OCI-LY1 (cell line): ENCODE measurements around the gene DTX3.

ENCODE experiments used
- H2AFZ ChIP-seq: fragments of 200-600 bp; sonication (generic), shearing (Covaris generic); 2 replicates; pipeline ENCODE4 v1.6.0; 2014; ENCODE audit warnings: antibody characterized with exemption, mild to moderate bottlenecking, low read length
- H3F3A ChIP-seq: fragments of 200-600 bp; sonication (generic), shearing (Covaris generic); 2 replicates; pipeline ENCODE4 v1.6.0; 2014; ENCODE audit warnings: mild to moderate bottlenecking, antibody characterized with exemption, low read length, moderate library complexity; ENCODE audit not compliant: insufficient read depth
- H3K27ac ChIP-seq: fragments of 200-600 bp; sonication (generic); 2 replicates; pipeline ENCODE4 v1.5.1; 2014; ENCODE audit warnings: low read length, mixed run types, mild to moderate bottlenecking, low read depth; ENCODE audit not compliant: poor library complexity, severe bottlenecking
- H3K27me3 ChIP-seq: fragments of 200-600 bp; sonication (generic); 2 replicates; pipeline ENCODE4 v1.6.0; 2014; ENCODE audit warnings: antibody characterized with exemption, mild to moderate bottlenecking, low read length, moderate library complexity; ENCODE audit not compliant: insufficient read depth
- H3K36me3 ChIP-seq: fragments of 200-600 bp; sonication (generic); 2 replicates; pipeline ENCODE4 v1.6.1; 2014; ENCODE audit warnings: mild to moderate bottlenecking, antibody characterized with exemption, low read length, moderate library complexity, mixed read lengths; ENCODE audit not compliant: insufficient read depth
- H3K4me1 ChIP-seq: fragments of 200-600 bp; sonication (generic); 2 replicates; pipeline ENCODE4 v1.5.1; 2014; ENCODE audit warnings: mild to moderate bottlenecking, low read length, moderate library complexity; ENCODE audit not compliant: insufficient read depth, severe bottlenecking
- H3K4me2 ChIP-seq: fragments of 200-600 bp; sonication (generic), shearing (Covaris generic); 2 replicates; pipeline ENCODE4 v1.6.1; 2014; ENCODE audit warnings: low read length
- H3K4me3 ChIP-seq: fragments of 200-600 bp; sonication (generic); 2 replicates; pipeline ENCODE4 v1.5.1; 2014; ENCODE audit warnings: low read length, low read depth, mild to moderate bottlenecking, mixed read lengths; ENCODE audit not compliant: poor library complexity, severe bottlenecking
- H3K79me2 ChIP-seq: fragments of 200-600 bp; shearing (Covaris generic); 2 replicates; pipeline ENCODE4 v1.6.1; 2016; ENCODE audit warnings: mixed run types, low read length, mixed read lengths; ENCODE audit not compliant: insufficient read depth
- H3K9ac ChIP-seq: fragments of 200-600 bp; sonication (generic), shearing (Covaris generic); 2 replicates; pipeline ENCODE4 v1.6.1; 2014; ENCODE audit warnings: mild to moderate bottlenecking, low read length, mixed read lengths
- H3K9me2 ChIP-seq: fragments of 200-600 bp; sonication (generic), shearing (Covaris generic); 2 replicates; pipeline ENCODE4 v1.6.1; 2014; ENCODE audit warnings: low read depth, mild to moderate bottlenecking, low read length, mixed read lengths
- H3K9me3 ChIP-seq: fragments of 200-600 bp; shearing (Covaris generic); 2 replicates; pipeline ENCODE4 v1.6.1; 2014; ENCODE audit warnings: low read length, mixed read lengths
- H4K20me1 ChIP-seq: fragments of 200-600 bp; sonication (generic), shearing (Covaris generic); 2 replicates; pipeline ENCODE4 v1.6.0; 2016; ENCODE audit warnings: mild to moderate bottlenecking, low read length; ENCODE audit not compliant: insufficient read depth
- EZH2 ChIP-seq: fragments of 200-600 bp; sonication (generic), shearing (Covaris generic); IDR thresholded peaks from 2 replicates; pipeline ENCODE4 v1.8.0; 2017; ENCODE audit warnings: borderline replicate concordance, mixed run types, mild to moderate bottlenecking, antibody characterized with exemption, low read length, moderate library complexity, mixed read lengths
- TF ChIP-seq, protein P1 (sequence below): fragments of 200-600 bp; sonication (generic), shearing (Covaris generic); IDR thresholded peaks from 2 replicates; pipeline ENCODE4 v1.5.1; 2017; ENCODE audit warnings: mild to moderate bottlenecking, antibody characterized with exemption, low read length, moderate library complexity, mixed read lengths

Gene DTX3

DNA sequence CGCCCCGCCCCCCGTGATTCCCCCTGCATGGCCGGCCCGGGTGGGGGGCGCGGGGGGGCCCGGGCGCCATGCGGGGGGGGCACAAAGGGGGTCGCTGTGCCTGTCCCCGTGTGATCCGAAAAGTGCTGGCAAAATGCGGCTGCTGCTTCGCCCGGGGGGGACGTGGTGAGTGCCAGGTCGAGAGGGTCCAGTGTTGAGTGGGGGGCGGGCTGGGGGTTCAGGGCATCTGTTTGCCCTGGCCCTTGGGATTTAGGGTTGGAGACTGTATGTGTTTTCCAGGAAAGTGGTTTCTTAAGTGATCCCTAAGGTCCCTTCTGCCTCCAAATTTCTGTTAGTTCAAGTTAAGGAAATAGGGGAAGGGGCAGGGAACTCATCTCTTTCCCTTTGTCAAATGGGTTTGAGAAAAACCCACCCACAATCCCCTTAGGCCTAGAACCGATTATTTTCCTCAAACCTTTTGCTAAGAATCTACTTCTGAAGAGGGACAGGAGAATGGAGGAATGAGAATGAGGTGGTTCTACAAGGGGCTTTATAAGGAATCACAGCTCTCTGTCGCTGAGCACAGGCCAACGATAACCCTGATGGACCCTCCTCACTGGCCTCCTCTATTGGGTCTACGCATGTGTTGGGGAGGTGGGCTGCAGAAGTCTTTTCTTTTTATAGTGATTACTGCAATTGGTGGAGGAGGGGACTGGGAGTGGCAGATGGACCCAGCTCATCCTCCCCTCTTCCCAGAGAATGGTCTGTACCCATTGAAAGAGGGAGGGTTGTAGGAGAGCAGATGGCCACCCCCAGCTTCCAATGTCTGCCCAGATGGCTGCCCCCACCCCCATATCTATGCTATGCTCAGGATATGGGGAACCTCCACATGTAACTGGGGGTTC is 7.4 kb downstream of the DTX3 start:
- Histone ChIP-seq H2AFZ (no peak overlapping the region), H3K4me3 (peak overlapping the region; percentile 62), H3K27me3 (peaks cover 4% of the 10 kb centered on the region; the same call in 1 of the 2 replicates), H3K79me2 (no peaks in the 10 kb centered on the region), H3F3A (no peaks in the 10 kb centered on the region), H3K4me2 (peak overlapping the region; percentile 89), H3K4me1 (peaks cover 10% of the 10 kb centered on the region), H3K9ac (peak overlapping the region; percentile 68; the same call in 1 of the 2 replicates), H4K20me1 (no peaks in the 10 kb centered on the region), H3K27ac (no peak overlapping the region), H3K36me3 (no peaks in the 10 kb centered on the region), H3K9me2 (no peaks in the 10 kb centered on the region), H3K9me3 (no peaks in the 10 kb centered on the region)
- no peak for TF ChIP-seq EZH2
- TF ChIP-seq, protein P1, sequence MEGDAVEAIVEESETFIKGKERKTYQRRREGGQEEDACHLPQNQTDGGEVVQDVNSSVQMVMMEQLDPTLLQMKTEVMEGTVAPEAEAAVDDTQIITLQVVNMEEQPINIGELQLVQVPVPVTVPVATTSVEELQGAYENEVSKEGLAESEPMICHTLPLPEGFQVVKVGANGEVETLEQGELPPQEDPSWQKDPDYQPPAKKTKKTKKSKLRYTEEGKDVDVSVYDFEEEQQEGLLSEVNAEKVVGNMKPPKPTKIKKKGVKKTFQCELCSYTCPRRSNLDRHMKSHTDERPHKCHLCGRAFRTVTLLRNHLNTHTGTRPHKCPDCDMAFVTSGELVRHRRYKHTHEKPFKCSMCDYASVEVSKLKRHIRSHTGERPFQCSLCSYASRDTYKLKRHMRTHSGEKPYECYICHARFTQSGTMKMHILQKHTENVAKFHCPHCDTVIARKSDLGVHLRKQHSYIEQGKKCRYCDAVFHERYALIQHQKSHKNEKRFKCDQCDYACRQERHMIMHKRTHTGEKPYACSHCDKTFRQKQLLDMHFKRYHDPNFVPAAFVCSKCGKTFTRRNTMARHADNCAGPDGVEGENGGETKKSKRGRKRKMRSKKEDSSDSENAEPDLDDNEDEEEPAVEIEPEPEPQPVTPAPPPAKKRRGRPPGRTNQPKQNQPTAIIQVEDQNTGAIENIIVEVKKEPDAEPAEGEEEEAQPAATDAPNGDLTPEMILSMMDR = no peak

DNA sequence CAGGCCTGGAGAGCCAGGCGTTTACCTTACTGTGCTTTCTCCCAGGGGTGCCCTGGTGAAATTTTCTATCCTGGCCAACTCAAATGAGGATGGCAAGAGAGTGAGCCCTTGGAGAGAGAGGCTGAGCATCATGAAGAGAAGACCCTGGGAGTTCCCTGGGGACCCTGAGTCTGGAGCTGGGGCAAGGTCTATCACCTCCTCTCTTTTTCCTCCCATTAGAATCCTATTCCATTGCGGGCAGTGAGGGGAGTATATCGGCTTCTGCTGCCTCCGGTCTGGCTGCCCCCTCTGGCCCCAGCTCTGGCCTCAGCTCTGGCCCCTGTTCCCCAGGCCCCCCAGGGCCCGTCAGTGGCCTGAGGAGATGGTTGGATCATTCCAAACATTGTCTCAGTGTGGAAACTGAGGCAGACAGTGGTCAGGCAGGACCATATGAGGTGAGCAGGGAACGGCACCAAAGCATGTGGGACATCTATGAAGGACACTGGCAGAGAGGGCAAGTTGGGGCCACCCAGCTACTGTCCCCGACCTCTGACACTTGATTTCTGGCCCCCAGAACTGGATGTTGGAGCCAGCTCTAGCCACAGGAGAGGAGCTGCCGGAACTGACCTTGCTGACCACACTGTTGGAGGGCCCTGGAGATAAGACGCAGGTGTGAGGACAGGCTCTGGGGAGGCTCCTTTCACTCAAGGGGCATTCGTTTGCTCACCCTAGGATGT is 8.2 kb downstream of the DTX3 start:
- no peaks in the 10 kb centered on the region for H3K9me2 ChIP-seq
- no peak overlapping the region for H2AFZ ChIP-seq
- H3K4me2 ChIP-seq = no peak overlapping the region
- no peak overlapping the region for H3K4me3 ChIP-seq
- H3K9me3 ChIP-seq = no peaks in the 10 kb centered on the region
- no peak overlapping the region for H3K27ac ChIP-seq
- H3K4me1 ChIP-seq = peaks cover 10% of the 10 kb centered on the region
- no peaks in the 10 kb centered on the region for H4K20me1 ChIP-seq
- H3K27me3 ChIP-seq = peaks cover 4% of the 10 kb centered on the region; the same call in 1 of the 2 replicates
- no peak for TF ChIP-seq EZH2
- TF ChIP-seq, protein P1 = no peak
- no peaks in the 10 kb centered on the region for H3F3A ChIP-seq
- no peaks in the 10 kb centered on the region for H3K36me3 ChIP-seq
- no peaks in the 10 kb centered on the region for H3K79me2 ChIP-seq
- no peak overlapping the region for H3K9ac ChIP-seq

DNA sequence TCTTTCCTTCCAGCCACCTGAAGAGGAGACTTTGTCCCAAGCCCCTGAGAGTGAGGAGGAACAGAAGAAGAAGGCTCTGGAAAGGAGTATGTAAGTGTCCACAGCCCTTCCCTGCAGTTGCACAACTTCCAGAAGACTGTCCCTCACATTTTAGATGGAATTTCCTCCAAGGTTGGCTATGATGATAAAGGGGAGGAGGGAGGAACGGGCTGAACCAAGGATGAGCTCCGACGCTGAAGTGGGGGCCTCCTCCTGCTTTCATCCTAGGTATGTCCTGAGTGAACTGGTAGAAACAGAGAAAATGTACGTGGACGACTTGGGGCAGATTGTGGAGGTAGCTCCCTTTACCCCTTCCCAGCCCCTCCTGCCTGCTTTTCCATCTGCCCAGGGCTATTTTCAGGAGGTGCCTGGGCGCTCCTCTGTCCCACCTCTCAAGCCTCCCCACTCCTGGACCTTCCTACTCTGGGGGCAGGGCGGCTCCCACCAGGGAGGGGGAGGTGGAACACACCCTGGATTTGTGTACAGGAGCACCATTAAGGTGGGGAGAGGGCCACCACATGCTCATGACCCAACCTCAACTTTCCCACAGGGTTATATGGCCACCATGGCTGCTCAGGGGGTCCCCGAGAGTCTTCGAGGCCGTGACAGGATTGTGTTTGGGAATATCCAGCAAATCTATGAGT is 8.9 kb downstream of the DTX3 start:
- Histone ChIP-seq H2AFZ (no peak overlapping the region), H4K20me1 (no peaks in the 10 kb centered on the region), H3K9me2 (no peaks in the 10 kb centered on the region), H3K9ac (no peak overlapping the region), H3K4me2 (peak overlapping the region; percentile 19; the same call in 1 of the 2 replicates), H3K27ac (no peak overlapping the region), H3K79me2 (no peaks in the 10 kb centered on the region), H3K9me3 (no peaks in the 10 kb centered on the region), H3K4me3 (no peak overlapping the region), H3K36me3 (no peaks in the 10 kb centered on the region), H3F3A (no peaks in the 10 kb centered on the region), H3K4me1 (peaks cover 10% of the 10 kb centered on the region), H3K27me3 (peaks cover 4% of the 10 kb centered on the region; the same call in 1 of the 2 replicates)
- TF ChIP-seq, protein P1 = no peak
- TF ChIP-seq EZH2 = no peak
